ENCODE measurements around the gene RNU1-3. TPM values are rescaled to one million over a fixed set of nuclear protein-coding genes. Genes with fewer than 3 reads are reported as not detected.

Gene RNU1-3
- total RNA-seq, 4 donors from 2014 or later: under 0.01 TPM; not detected in 1

- 72 to 73% methylated on average over 7 of the region's 7 CpGs for WGBS, 2 donors
- DNase-seq (ENCODE audit: low spot score in 2 of 2): peak in 1 of 2 donors; percentile 85
Measured at GRCh38 chr1:16617778-16618580, 48.8 kb downstream of the RNU1-3 start.

GRCh38 chr1:16617114-16617631, 49.6 kb downstream of the RNU1-3 start:
- no peak for TF ChIP-seq CTCF (IDR thresholded peaks at IDR 0.05)
- TF ChIP-seq POLR2A (IDR thresholded peaks at IDR 0.05): no peak
- intact Hi-C loops (cut with DNase I; ENCODE audit: low total_unique reads): loop anchor here (10.0 kb wide), 1 partner anchor 308 kb away; the partner anchor contains the start of gene CROCC
- DNase-seq (ENCODE audit: low spot score in 2 of 2): peak in 1 of 2 donors; percentile 92
- 86 to 88% methylated on average over 20 of the region's 20 CpGs for WGBS, 2 donors
- H3K4me3 ChIP-seq (ENCODE audit: low read depth, poor library complexity, severe bottlenecking): no peak overlapping the region

More at GRCh38 chr1:16617778-16618580, 48.8 kb downstream of the RNU1-3 start:
- TF ChIP-seq CTCF (IDR thresholded peaks at IDR 0.05) (no peak), POLR2A (IDR thresholded peaks at IDR 0.05) (no peak)
- intact Hi-C loops (cut with DNase I; ENCODE audit: low total_unique reads): loop anchor here (10.0 kb wide), 1 partner anchor 307 kb away; the partner anchor contains the start of gene CROCC
- H3K4me3 ChIP-seq (ENCODE audit: low read depth, poor library complexity, severe bottlenecking): no peak overlapping the region

Other genes starting within 250 kb of the RNU1-3 start
- not detected for gene SPATA21, start 229.5 kb downstream of the RNU1-3 start, total RNA-seq
- gene NECAP2, start 226.2 kb downstream of the RNU1-3 start, total RNA-seq: 100 to 1,000 TPM in 1 of 4 donors, 10 to 100 TPM in 3; 74.7 to 108 (median 87.5) TPM
- gene RNU1-1, start 152.7 kb downstream of the RNU1-3 start, total RNA-seq: under 1 TPM in 3 of 4 donors, not detected in 1; under 0.01 TPM
- gene NBPF1, start 53.4 kb downstream of the RNU1-3 start, total RNA-seq: 10 to 100 TPM in 3 of 4 donors, 1 to 10 TPM in 1; 8.2 to 19.8 (median 14.7) TPM
- gene RNU1-4, start 73.6 kb upstream of the RNU1-3 start, total RNA-seq: under 1 TPM in 3 of 4 donors, not detected in 1; under 0.01 TPM
- gene RNU1-2, start 229.0 kb upstream of the RNU1-3 start, total RNA-seq: under 1 TPM in 3 of 4 donors, not detected in 1; under 0.01 TPM

All from lower leg skin (tissue), 4 donors.